IPS-NIHi11 (cell line): Measurements from ENCODE around the gene CLCNKA.
"Not testable (repeated sequence)": the region's sequence is repeated elsewhere in the genome, so short reads cannot be mapped to it uniquely, and the experiment has no call there.

Source experiments
- DNase-seq: peaks from one replicate; pipeline ENCODE4 v3.0.0; 2012; ENCODE audit warnings: mixed read lengths, low spot score

The CLCNKA gene

GRCh38 chr1:16042096-16042495 is 20.3 kb downstream of the CLCNKA start:
- DNase-seq = no peak

GRCh38 chr1:16042654-16043053 is 20.8 kb downstream of the CLCNKA start:
- DNase-seq = not testable (repeated sequence)

GRCh38 chr1:16043521-16043920 is 21.7 kb downstream of the CLCNKA start, which contains the start of gene CLCNKB:
TSS of gene CLCNKB (plus strand) at chr1:16043782. CDS start at chr1:16044493, 711 bp downstream.
- no peak for DNase-seq

- DNase-seq = no peak
Observed at GRCh38 chr1:16043950-16044349, 22.1 kb downstream of the CLCNKA start.

- no peak for DNase-seq
Observed at GRCh38 chr1:16046842-16047241, 25.0 kb downstream of the CLCNKA start.

- no peak for DNase-seq
Observed at GRCh38 chr1:16047791-16048475, 26.1 kb downstream of the CLCNKA start.

- peak; percentile 77 for DNase-seq
Observed at GRCh38 chr1:16048573-16049189, 26.8 kb downstream of the CLCNKA start.

- no peak for DNase-seq
Observed at GRCh38 chr1:16050328-16050727, 28.5 kb downstream of the CLCNKA start.

- no peak for DNase-seq
Observed at GRCh38 chr1:16051039-16051438, 29.2 kb downstream of the CLCNKA start.

GRCh38 chr1:16051949-16052348 is 30.1 kb downstream of the CLCNKA start:
- not testable (repeated sequence) for DNase-seq

GRCh38 chr1:16053781-16054502 is 32.1 kb downstream of the CLCNKA start:
- no peak for DNase-seq

- no peak for DNase-seq
Observed at GRCh38 chr1:16054598-16055540, 33.0 kb downstream of the CLCNKA start.

- DNase-seq = peak; percentile 94
Observed at GRCh38 chr1:16055613-16056520, 34.0 kb downstream of the CLCNKA start.

GRCh38 chr1:16056521-16056912 is 34.7 kb downstream of the CLCNKA start:
- DNase-seq = not testable (repeated sequence)

GRCh38 chr1:16057314-16057915 is 35.6 kb downstream of the CLCNKA start:
- DNase-seq = not testable (repeated sequence)

- DNase-seq = not testable (repeated sequence)
Observed at GRCh38 chr1:16058394-16059120, 36.7 kb downstream of the CLCNKA start.

GRCh38 chr1:16061266-16061665 is 39.4 kb downstream of the CLCNKA start:
- no peak for DNase-seq

- not testable (repeated sequence) for DNase-seq
Observed at GRCh38 chr1:16061989-16062686, 40.3 kb downstream of the CLCNKA start.

GRCh38 chr1:16062687-16063075 is 40.8 kb downstream of the CLCNKA start:
- DNase-seq = not testable (repeated sequence)
